HUES64 (cell line): ENCODE measurements around the gene SLC37A1.

ENCODE experiments used
- H3K27ac ChIP-seq: 2 replicates; pipeline ENCODE4 v1.7.0; 2013; ENCODE audit warnings: low read depth, low read length, inconsistent platforms
- H3K27me3 ChIP-seq: 2 replicates; pipeline ENCODE4 v1.6.1; 2013; ENCODE audit warnings: mild to moderate bottlenecking, low read length; ENCODE audit not compliant: insufficient read depth
- H3K36me3 ChIP-seq: 2 replicates; pipeline ENCODE4 v1.6.1; 2013; ENCODE audit warnings: mild to moderate bottlenecking, low read length; ENCODE audit not compliant: insufficient read depth
- H3K4me1 ChIP-seq: 2 replicates; pipeline ENCODE4 v1.6.1; 2013; ENCODE audit warnings: mild to moderate bottlenecking, low read length, moderate library complexity; ENCODE audit not compliant: insufficient read depth
- H3K4me3 ChIP-seq: 2 replicates; pipeline ENCODE4 v1.5.1; 2013; ENCODE audit warnings: mild to moderate bottlenecking, low read length, moderate library complexity
- H3K9ac ChIP-seq: 2 replicates; pipeline ENCODE4 v1.6.1; 2013; ENCODE audit warnings: mild to moderate bottlenecking, low read depth, low read length
- H3K9me3 ChIP-seq: 2 replicates; pipeline ENCODE4 v1.6.1; 2013; ENCODE audit warnings: low read depth, low read length; ENCODE audit not compliant: insufficient read depth
- WGBS: fragments of 150-250, 120-280 bp; methylation state at CpG from one replicate; pipeline ENCODE4 v1.1.7; 2013; ENCODE audit warnings: missing lambda C conversion rate; 5-methylcytosine and 5-hydroxymethylcytosine counted together

SLC37A1 gene

GRCh38 chr21:42556960-42557359 lies 43.3 kb downstream of the SLC37A1 start:
- H3K4me1 ChIP-seq, result peaks cover 9% of the 10 kb centered on the region; the same call in 1 of the 2 replicates
- no peak overlapping the region for H3K4me3 ChIP-seq
- no peak overlapping the region for H3K27ac ChIP-seq
- 91% methylated on average over 14 of the region's 14 CpGs for WGBS
- H3K27me3 ChIP-seq, result no peaks in the 10 kb centered on the region
- H3K9me3 ChIP-seq, result 0 out of 2 replicates have a peak, but pooled peaks cover 4% of the 10 kb centered on the region
- H3K36me3 ChIP-seq, result peaks cover 11% of the 10 kb centered on the region
- no peak overlapping the region for H3K9ac ChIP-seq

GRCh38 chr21:42557420-42557819 lies 43.8 kb downstream of the SLC37A1 start:
- no peaks in the 10 kb centered on the region for H3K9me3 ChIP-seq
- peaks cover 15% of the 10 kb centered on the region for H3K36me3 ChIP-seq
- H3K4me1 ChIP-seq, result peaks cover 9% of the 10 kb centered on the region; the same call in 1 of the 2 replicates
- 96% methylated on average over 10 of the region's 10 CpGs for WGBS
- no peak overlapping the region for H3K27ac ChIP-seq
- H3K27me3 ChIP-seq, result no peaks in the 10 kb centered on the region
- H3K4me3 ChIP-seq, result no peak overlapping the region
- no peak overlapping the region for H3K9ac ChIP-seq

GRCh38 chr21:42558368-42558767 lies 44.7 kb downstream of the SLC37A1 start:
- over 99% methylated on average over 3 of the region's 6 CpGs for WGBS
- H3K4me3 ChIP-seq, result no peak overlapping the region
- no peaks in the 10 kb centered on the region for H3K27me3 ChIP-seq

GRCh38 chr21:42558846-42559245 lies 45.2 kb downstream of the SLC37A1 start:
- WGBS, result 93% methylated on average over 15 of the region's 15 CpGs
- Histone ChIP-seq H3K4me3 (no peak overlapping the region), H3K36me3 (peaks cover 17% of the 10 kb centered on the region), H3K9me3 (no peaks in the 10 kb centered on the region), H3K27ac (no peak overlapping the region), H3K27me3 (no peaks in the 10 kb centered on the region), H3K9ac (no peak overlapping the region), H3K4me1 (peaks cover 1% of the 10 kb centered on the region; the same call in 1 of the 2 replicates)

More at GRCh38 chr21:42558368-42558767, 44.7 kb downstream of the SLC37A1 start:
- no peaks in the 10 kb centered on the region for H3K9me3 ChIP-seq
- peaks cover 6% of the 10 kb centered on the region; the same call in 1 of the 2 replicates for H3K4me1 ChIP-seq
- no peak overlapping the region for H3K27ac ChIP-seq
- H3K9ac ChIP-seq, result no peak overlapping the region
- H3K36me3 ChIP-seq, result peaks cover 17% of the 10 kb centered on the region

GRCh38 chr21:42559326-42559725 lies 45.7 kb downstream of the SLC37A1 start:
- Histone ChIP-seq H3K9ac (no peak overlapping the region), H3K4me1 (no peaks in the 10 kb centered on the region), H3K27me3 (no peaks in the 10 kb centered on the region), H3K9me3 (no peaks in the 10 kb centered on the region), H3K36me3 (peaks cover 17% of the 10 kb centered on the region), H3K4me3 (no peak overlapping the region), H3K27ac (no peak overlapping the region)
- WGBS, result 94% methylated on average over 13 of the region's 13 CpGs

- peaks cover 18% of the 10 kb centered on the region for H3K36me3 ChIP-seq
- no peaks in the 10 kb centered on the region for H3K4me1 ChIP-seq
- H3K9me3 ChIP-seq, result no peaks in the 10 kb centered on the region
- no peaks in the 10 kb centered on the region for H3K27me3 ChIP-seq
- H3K27ac ChIP-seq, result no peak overlapping the region
- H3K9ac ChIP-seq, result no peak overlapping the region
- no peak overlapping the region for H3K4me3 ChIP-seq
- 97% methylated on average over 8 of the region's 8 CpGs for WGBS
Observed at GRCh38 chr21:42560517-42561179, 47.0 kb downstream of the SLC37A1 start.

- H3K9ac ChIP-seq, result no peak overlapping the region
- no peaks in the 10 kb centered on the region for H3K9me3 ChIP-seq
- H3K4me3 ChIP-seq, result no peak overlapping the region
- WGBS, result 89% methylated on average over 23 of the region's 23 CpGs
- no peaks in the 10 kb centered on the region for H3K27me3 ChIP-seq
- no peak overlapping the region for H3K27ac ChIP-seq
- peaks cover 19% of the 10 kb centered on the region for H3K36me3 ChIP-seq
- H3K4me1 ChIP-seq, result no peaks in the 10 kb centered on the region
Observed at GRCh38 chr21:42561762-42562650, 48.4 kb downstream of the SLC37A1 start.

- Histone ChIP-seq H3K4me1 (no peaks in the 10 kb centered on the region), H3K27me3 (no peaks in the 10 kb centered on the region), H3K36me3 (peaks cover 19% of the 10 kb centered on the region), H3K4me3 (no peak overlapping the region), H3K9me3 (no peaks in the 10 kb centered on the region), H3K9ac (no peak overlapping the region), H3K27ac (no peak overlapping the region)
- 92% methylated on average over 8 of the region's 8 CpGs for WGBS
Observed at GRCh38 chr21:42562816-42563215, 49.2 kb downstream of the SLC37A1 start.

- no peak overlapping the region for H3K4me3 ChIP-seq
- no peak overlapping the region for H3K9ac ChIP-seq
- H3K36me3 ChIP-seq, result peaks cover 19% of the 10 kb centered on the region
- H3K27me3 ChIP-seq, result no peaks in the 10 kb centered on the region
- no peaks in the 10 kb centered on the region for H3K4me1 ChIP-seq
- H3K27ac ChIP-seq, result no peak overlapping the region
- 92% methylated on average over 10 of the region's 10 CpGs for WGBS
- no peaks in the 10 kb centered on the region for H3K9me3 ChIP-seq
Observed at GRCh38 chr21:42563261-42563660, 49.6 kb downstream of the SLC37A1 start.

GRCh38 chr21:42563686-42564085 lies 50.0 kb downstream of the SLC37A1 start:
- H3K27ac ChIP-seq, result no peak overlapping the region
- H3K9ac ChIP-seq, result no peak overlapping the region
- H3K9me3 ChIP-seq, result no peaks in the 10 kb centered on the region
- no peak overlapping the region for H3K4me3 ChIP-seq
- H3K36me3 ChIP-seq, result peaks cover 20% of the 10 kb centered on the region
- 91% methylated on average over 14 of the region's 14 CpGs for WGBS
- no peaks in the 10 kb centered on the region for H3K27me3 ChIP-seq
- no peaks in the 10 kb centered on the region for H3K4me1 ChIP-seq

- Histone ChIP-seq H3K4me3 (no peak overlapping the region), H3K36me3 (peaks cover 22% of the 10 kb centered on the region), H3K9ac (no peak overlapping the region), H3K9me3 (no peaks in the 10 kb centered on the region), H3K27me3 (no peaks in the 10 kb centered on the region), H3K27ac (no peak overlapping the region), H3K4me1 (no peaks in the 10 kb centered on the region)
- WGBS, result 90% methylated on average over 17 of the region's 17 CpGs
Observed at GRCh38 chr21:42564561-42564971, 50.9 kb downstream of the SLC37A1 start.
